Hepatocyte (in vitro differentiated cells): ENCODE results near the gene TMC8.

Experiments used
- EZH2 ChIP-seq: fragments of 200-600 bp; sonication (generic); IDR thresholded peaks from 2 replicates; pipeline ENCODE4 v1.6.1; 2016; ENCODE audit warnings: antibody characterized with exemption, mild to moderate bottlenecking, borderline replicate concordance
- EZH2phosphoT487 ChIP-seq: fragments of 200-600 bp; sonication (generic); IDR thresholded peaks from one replicate; pipeline ENCODE4 v1.6.1; 2018; ENCODE audit warnings: antibody characterized with exemption, mild to moderate bottlenecking, low read depth, moderate library complexity; ENCODE audit not compliant: unreplicated experiment, severe bottlenecking
- TF ChIP-seq, protein P1 (sequence below): fragments of 200-600 bp; sonication (generic); IDR thresholded peaks from 2 replicates; pipeline ENCODE4 v1.5.1; 2016; ENCODE audit warnings: antibody characterized with exemption, mild to moderate bottlenecking; ENCODE audit not compliant: poor library complexity

- TF ChIP-seq, protein P1, sequence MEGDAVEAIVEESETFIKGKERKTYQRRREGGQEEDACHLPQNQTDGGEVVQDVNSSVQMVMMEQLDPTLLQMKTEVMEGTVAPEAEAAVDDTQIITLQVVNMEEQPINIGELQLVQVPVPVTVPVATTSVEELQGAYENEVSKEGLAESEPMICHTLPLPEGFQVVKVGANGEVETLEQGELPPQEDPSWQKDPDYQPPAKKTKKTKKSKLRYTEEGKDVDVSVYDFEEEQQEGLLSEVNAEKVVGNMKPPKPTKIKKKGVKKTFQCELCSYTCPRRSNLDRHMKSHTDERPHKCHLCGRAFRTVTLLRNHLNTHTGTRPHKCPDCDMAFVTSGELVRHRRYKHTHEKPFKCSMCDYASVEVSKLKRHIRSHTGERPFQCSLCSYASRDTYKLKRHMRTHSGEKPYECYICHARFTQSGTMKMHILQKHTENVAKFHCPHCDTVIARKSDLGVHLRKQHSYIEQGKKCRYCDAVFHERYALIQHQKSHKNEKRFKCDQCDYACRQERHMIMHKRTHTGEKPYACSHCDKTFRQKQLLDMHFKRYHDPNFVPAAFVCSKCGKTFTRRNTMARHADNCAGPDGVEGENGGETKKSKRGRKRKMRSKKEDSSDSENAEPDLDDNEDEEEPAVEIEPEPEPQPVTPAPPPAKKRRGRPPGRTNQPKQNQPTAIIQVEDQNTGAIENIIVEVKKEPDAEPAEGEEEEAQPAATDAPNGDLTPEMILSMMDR, result no peak
- no peak for TF ChIP-seq EZH2phosphoT487
- no peak for TF ChIP-seq EZH2
Measured at GRCh38 chr17:78107976-78108725, 22.4 kb upstream of the TMC8 start.
